ENCODE data around the gene CAMKMT.

The CAMKMT gene

GRCh38 chr2:44348400-44348799 is 13.3 kb upstream of the CAMKMT start:
- H3K4me2 ChIP-seq (ENCODE audit: low read depth, low read length), result no peak overlapping the region

DNA sequence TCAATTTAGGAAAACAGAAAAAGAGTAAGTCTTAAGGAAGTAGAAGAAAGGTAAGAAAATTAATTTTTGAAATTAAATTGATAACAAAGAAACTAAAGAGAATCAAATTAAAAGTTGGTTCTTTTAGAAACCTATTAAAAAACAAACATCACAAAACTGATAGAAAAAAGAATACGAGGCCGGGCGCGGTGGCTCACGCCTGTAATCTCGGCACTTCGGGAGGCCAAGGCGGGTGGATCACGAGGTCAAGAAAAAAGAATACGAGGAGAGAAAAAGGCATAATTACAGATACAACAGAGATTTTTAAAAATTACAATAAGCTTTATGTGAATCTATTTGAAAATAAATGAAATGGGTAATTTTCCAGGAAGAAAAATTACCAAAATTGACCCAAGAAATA is 12.2 kb upstream of the CAMKMT start:
- no peak overlapping the region for H3K4me2 ChIP-seq (ENCODE audit: low read depth, low read length)
- no peaks in the 10 kb centered on the region for H3K36me3 ChIP-seq (replicated peaks; ENCODE audit: insufficient read depth, low read length)
- H3K9me3 ChIP-seq (replicated peaks; ENCODE audit: insufficient read depth, low read length), result no peaks in the 10 kb centered on the region
- DNase-seq, result no peak
- no peak for TF ChIP-seq EZH2 (optimal IDR thresholded peaks at IDR 0.05; ENCODE audit: low read depth, low read length)
- TF ChIP-seq, protein P1, sequence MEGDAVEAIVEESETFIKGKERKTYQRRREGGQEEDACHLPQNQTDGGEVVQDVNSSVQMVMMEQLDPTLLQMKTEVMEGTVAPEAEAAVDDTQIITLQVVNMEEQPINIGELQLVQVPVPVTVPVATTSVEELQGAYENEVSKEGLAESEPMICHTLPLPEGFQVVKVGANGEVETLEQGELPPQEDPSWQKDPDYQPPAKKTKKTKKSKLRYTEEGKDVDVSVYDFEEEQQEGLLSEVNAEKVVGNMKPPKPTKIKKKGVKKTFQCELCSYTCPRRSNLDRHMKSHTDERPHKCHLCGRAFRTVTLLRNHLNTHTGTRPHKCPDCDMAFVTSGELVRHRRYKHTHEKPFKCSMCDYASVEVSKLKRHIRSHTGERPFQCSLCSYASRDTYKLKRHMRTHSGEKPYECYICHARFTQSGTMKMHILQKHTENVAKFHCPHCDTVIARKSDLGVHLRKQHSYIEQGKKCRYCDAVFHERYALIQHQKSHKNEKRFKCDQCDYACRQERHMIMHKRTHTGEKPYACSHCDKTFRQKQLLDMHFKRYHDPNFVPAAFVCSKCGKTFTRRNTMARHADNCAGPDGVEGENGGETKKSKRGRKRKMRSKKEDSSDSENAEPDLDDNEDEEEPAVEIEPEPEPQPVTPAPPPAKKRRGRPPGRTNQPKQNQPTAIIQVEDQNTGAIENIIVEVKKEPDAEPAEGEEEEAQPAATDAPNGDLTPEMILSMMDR (IDR thresholded peaks at IDR 0.05; ENCODE audit: low read length), result no peak
- TF ChIP-seq EZH2phosphoT487 (IDR thresholded peaks at IDR 0.05; ENCODE audit: low read length), result no peak
- H3K9ac ChIP-seq (ENCODE audit: low read length), result no peak overlapping the region
- no peaks in the 10 kb centered on the region for H3K27me3 ChIP-seq (replicated peaks; ENCODE audit: insufficient read depth, low read length)
- H3K27ac ChIP-seq (ENCODE audit: low read length), result no peak overlapping the region
- no peaks in the 10 kb centered on the region for H3K4me1 ChIP-seq (ENCODE audit: low read length)
- peaks cover 7% of the 10 kb centered on the region; the same call in 1 of the 2 replicates for H3K79me2 ChIP-seq (ENCODE audit: low read length)
- H4K20me1 ChIP-seq (ENCODE audit: insufficient read depth, low read length), result no peaks in the 10 kb centered on the region
- H3F3A ChIP-seq (ENCODE audit: insufficient read depth, low read length), result no peaks in the 10 kb centered on the region
- no peak overlapping the region for H2AFZ ChIP-seq (ENCODE audit: low read length)
- no peaks in the 10 kb centered on the region for H3K9me2 ChIP-seq (replicated peaks; ENCODE audit: insufficient read depth, low read length)
- no peak overlapping the region for H3K4me3 ChIP-seq (ENCODE audit: low read length)

More at GRCh38 chr2:44348400-44348799, 13.3 kb upstream of the CAMKMT start:
- Histone ChIP-seq H3K9me2 (replicated peaks; ENCODE audit: insufficient read depth, low read length) (no peaks in the 10 kb centered on the region), H2AFZ (ENCODE audit: low read length) (no peak overlapping the region), H4K20me1 (ENCODE audit: insufficient read depth, low read length) (no peaks in the 10 kb centered on the region), H3K27me3 (replicated peaks; ENCODE audit: insufficient read depth, low read length) (no peaks in the 10 kb centered on the region), H3K79me2 (ENCODE audit: low read length) (peaks cover 4% of the 10 kb centered on the region; the same call in 1 of the 2 replicates), H3K4me1 (ENCODE audit: low read length) (no peaks in the 10 kb centered on the region), H3K27ac (ENCODE audit: low read length) (no peak overlapping the region), H3K9me3 (replicated peaks; ENCODE audit: insufficient read depth, low read length) (no peaks in the 10 kb centered on the region), H3K9ac (ENCODE audit: low read length) (no peak overlapping the region), H3F3A (ENCODE audit: insufficient read depth, low read length) (no peaks in the 10 kb centered on the region), H3K4me3 (ENCODE audit: low read length) (no peak overlapping the region), H3K36me3 (replicated peaks; ENCODE audit: insufficient read depth, low read length) (no peaks in the 10 kb centered on the region)
- no peak for DNase-seq
- TF ChIP-seq EZH2 (optimal IDR thresholded peaks at IDR 0.05; ENCODE audit: low read depth, low read length) (no peak), EZH2phosphoT487 (IDR thresholded peaks at IDR 0.05; ENCODE audit: low read length) (no peak)
- TF ChIP-seq, protein P1 (IDR thresholded peaks at IDR 0.05; ENCODE audit: low read length), result no peak

- H3K4me3 ChIP-seq (ENCODE audit: low read length), result no peak overlapping the region
Measured at GRCh38 chr2:44351088-44351487, 10.7 kb upstream of the CAMKMT start.

More at GRCh38 chr2:44351088-44351487, 10.7 kb upstream of the CAMKMT start:
- Histone ChIP-seq H2AFZ (ENCODE audit: low read length) (no peak overlapping the region), H3K27me3 (replicated peaks; ENCODE audit: insufficient read depth, low read length) (no peaks in the 10 kb centered on the region), H3K36me3 (replicated peaks; ENCODE audit: insufficient read depth, low read length) (no peaks in the 10 kb centered on the region), H3K9me2 (replicated peaks; ENCODE audit: insufficient read depth, low read length) (no peaks in the 10 kb centered on the region), H4K20me1 (ENCODE audit: insufficient read depth, low read length) (no peaks in the 10 kb centered on the region), H3K9ac (ENCODE audit: low read length) (no peak overlapping the region), H3K9me3 (replicated peaks; ENCODE audit: insufficient read depth, low read length) (no peaks in the 10 kb centered on the region), H3K4me2 (ENCODE audit: low read depth, low read length) (no peak overlapping the region), H3F3A (ENCODE audit: insufficient read depth, low read length) (no peaks in the 10 kb centered on the region), H3K4me1 (ENCODE audit: low read length) (no peaks in the 10 kb centered on the region), H3K27ac (ENCODE audit: low read length) (no peak overlapping the region), H3K79me2 (ENCODE audit: low read length) (peaks cover 7% of the 10 kb centered on the region; the same call in 1 of the 2 replicates)
- no peak for DNase-seq
- no peak for TF ChIP-seq EZH2 (optimal IDR thresholded peaks at IDR 0.05; ENCODE audit: low read depth, low read length)
- TF ChIP-seq, protein P1 (IDR thresholded peaks at IDR 0.05; ENCODE audit: low read length), result no peak
- TF ChIP-seq EZH2phosphoT487 (IDR thresholded peaks at IDR 0.05; ENCODE audit: low read length), result no peak
